Lower lobe of right lung (tissue), 2 donors: ENCODE measurements around the gene DNAJC21. TPM values are rescaled to one million over a fixed set of nuclear protein-coding genes. Genes with fewer than 3 reads are reported as not detected.
"Not testable (repeated sequence)": the region's sequence is repeated elsewhere in the genome, so short reads cannot be mapped to it uniquely, and the experiment has no call there.

Experiments
- ATAC-seq, 2 donors: fragments of 200-7000 bp; cut with Tn5 transposase; one replicate each; pipeline ENCODE4 v1.9.1; 2020 to 2022; ENCODE audit warnings: mild to moderate bottlenecking in 2 of 2, moderate library complexity in 2 of 2
- DNase-seq: peaks from one replicate; pipeline ENCODE4 v3.0.0-alpha.2; 2020
- H3K27ac ChIP-seq: fragments of 200-600 bp; one replicate; pipeline ENCODE4 v1.8.0; 2022
- H3K27me3 ChIP-seq: fragments of 200-600 bp; one replicate; pipeline ENCODE4 v1.8.0; 2022; ENCODE audit warnings: low read depth
- H3K36me3 ChIP-seq: fragments of 200-600 bp; one replicate; pipeline ENCODE4 v1.8.0; 2022; ENCODE audit warnings: mild to moderate bottlenecking
- H3K4me1 ChIP-seq: fragments of 200-600 bp; one replicate; pipeline ENCODE4 v1.8.0; 2022
- H3K4me3 ChIP-seq: fragments of 200-600 bp; one replicate; pipeline ENCODE4 v1.8.0; 2022; ENCODE audit warnings: mild to moderate bottlenecking
- H3K9me3 ChIP-seq: fragments of 200-600 bp; one replicate; pipeline ENCODE4 v1.8.0; 2022
- CTCF ChIP-seq: fragments of 200-600 bp; IDR thresholded peaks from one replicate; pipeline ENCODE4 v1.8.0; 2022; ENCODE audit warnings: antibody characterized with exemption, mild to moderate bottlenecking
- intact Hi-C: fragments of 100-400 bp; cut with DNase I; formaldehyde crosslinking; loops from one replicate; pipeline ENCODE4 v1.11.0; 2022
- total RNA-seq: library from RNA; stranded (reverse); fragmentation: NEBNext Ultra II Directional; extraction: Animal tissue kit (Norgen Biotek cat#: 25700); gene quantifications from one replicate; pipeline ENCODE4 v1.2.1, GENCODE V29; 2021
- donor health status: DM: no; HTN: yes; CAD: no; lungs with severe emphysema.

Gene DNAJC21
- total RNA-seq, 1 donor from 2014 or later, result 49.4 TPM

GRCh38 chr5:34967540-34967939 is 38.2 kb downstream of the DNAJC21 start:
- ATAC-seq, result no peak

GRCh38 chr5:34968258-34968657 is 38.9 kb downstream of the DNAJC21 start:
- intact Hi-C loops, result no loop called here
- no peak for DNase-seq
- TF ChIP-seq CTCF, result no peak
- no peak overlapping the region for H3K27ac ChIP-seq
- no peaks in the 10 kb centered on the region for H3K36me3 ChIP-seq
- H3K4me1 ChIP-seq, result no peaks in the 10 kb centered on the region
- no peak overlapping the region for H3K4me3 ChIP-seq
- no peaks in the 10 kb centered on the region for H3K27me3 ChIP-seq
- ATAC-seq, result peak in 1 of 2 donors; percentile 27
- peaks cover 4% of the 10 kb centered on the region for H3K9me3 ChIP-seq

More at GRCh38 chr5:34967540-34967939, 38.2 kb downstream of the DNAJC21 start:
- Histone ChIP-seq H3K9me3 (peaks cover 4% of the 10 kb centered on the region), H3K36me3 (no peaks in the 10 kb centered on the region), H3K4me3 (no peak overlapping the region), H3K4me1 (no peaks in the 10 kb centered on the region), H3K27ac (no peak overlapping the region), H3K27me3 (no peaks in the 10 kb centered on the region)
- TF ChIP-seq CTCF, result no peak
- DNase-seq, result no peak
- intact Hi-C loops, result no loop called here

- H3K9me3 ChIP-seq, result peaks cover 3% of the 10 kb centered on the region
- no peaks in the 10 kb centered on the region for H3K27me3 ChIP-seq
- H3K36me3 ChIP-seq, result no peaks in the 10 kb centered on the region
- intact Hi-C loops, result no loop called here
- ATAC-seq (no peak), DNase-seq (no peak)
- no peak for TF ChIP-seq CTCF
- H3K4me3 ChIP-seq, result no peak overlapping the region
- H3K27ac ChIP-seq, result no peak overlapping the region
- no peaks in the 10 kb centered on the region for H3K4me1 ChIP-seq
These were observed 41.2 kb downstream of the DNAJC21 start for GRCh38 chr5:34970552-34970951.

DNA sequence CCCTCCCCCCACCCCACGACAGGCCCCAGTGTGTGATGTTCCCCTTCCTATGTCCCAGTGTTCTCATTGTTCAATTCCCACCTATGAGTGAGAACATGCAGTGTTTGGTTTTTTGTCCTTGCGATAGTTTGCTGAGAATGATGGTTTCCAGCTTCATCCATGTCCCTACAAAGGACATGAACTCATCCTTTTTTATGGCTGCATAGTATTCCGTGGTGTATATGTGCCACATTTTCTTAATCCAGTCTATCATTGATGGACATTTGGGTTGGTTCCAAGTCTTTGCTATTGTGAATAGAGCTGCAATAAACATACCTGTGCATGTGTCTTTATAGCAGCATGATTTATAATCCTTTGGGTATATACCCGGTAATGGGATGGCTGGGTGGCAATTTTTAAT is 42.3 kb downstream of the DNAJC21 start:
- H3K27ac ChIP-seq, H3K4me1 ChIP-seq, H3K27me3 ChIP-seq, H3K9me3 ChIP-seq, ATAC-seq, intact Hi-C loops, H3K36me3 ChIP-seq, DNase-seq, H3K4me3 ChIP-seq: not testable (repeated sequence)

DNA sequence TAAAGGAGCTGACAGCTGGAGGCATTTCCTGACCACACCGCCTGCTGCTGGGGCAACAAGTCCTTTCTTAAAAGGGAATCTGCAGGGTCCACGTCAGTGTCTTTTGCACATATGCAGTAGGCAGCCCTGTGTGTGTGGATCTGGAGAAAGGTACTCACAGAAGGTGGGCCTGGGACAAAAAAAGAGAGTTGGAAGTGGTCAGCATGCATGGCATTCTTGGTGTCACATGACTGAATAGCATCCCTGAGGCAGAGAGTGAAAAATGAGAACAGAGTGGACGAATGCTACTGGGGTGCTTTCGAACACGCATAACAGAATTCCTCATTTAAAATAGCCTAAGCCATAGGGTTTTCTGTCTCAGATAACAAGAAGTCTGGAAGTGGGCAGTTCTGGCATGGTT is 47.0 kb downstream of the DNAJC21 start:
- Histone ChIP-seq H3K27me3 (no peaks in the 10 kb centered on the region), H3K36me3 (no peaks in the 10 kb centered on the region), H3K9me3 (no peaks in the 10 kb centered on the region), H3K4me1 (no peaks in the 10 kb centered on the region), H3K27ac (no peak overlapping the region), H3K4me3 (no peak overlapping the region)
- TF ChIP-seq CTCF, result no peak
- intact Hi-C loops, result no loop called here
- no peak for DNase-seq
- no peak for ATAC-seq

- Histone ChIP-seq H3K4me3 (no peak overlapping the region), H3K27me3 (no peaks in the 10 kb centered on the region), H3K27ac (no peak overlapping the region), H3K4me1 (no peaks in the 10 kb centered on the region), H3K9me3 (no peaks in the 10 kb centered on the region), H3K36me3 (no peaks in the 10 kb centered on the region)
- intact Hi-C loops, result no loop called here
- DNase-seq, result no peak
- no peak for TF ChIP-seq CTCF
- ATAC-seq, result no peak
These were observed 48.7 kb downstream of the DNAJC21 start for GRCh38 chr5:34977934-34978613.
